ENCODE measurements around the gene AKAP13.

AKAP13 gene

DNA sequence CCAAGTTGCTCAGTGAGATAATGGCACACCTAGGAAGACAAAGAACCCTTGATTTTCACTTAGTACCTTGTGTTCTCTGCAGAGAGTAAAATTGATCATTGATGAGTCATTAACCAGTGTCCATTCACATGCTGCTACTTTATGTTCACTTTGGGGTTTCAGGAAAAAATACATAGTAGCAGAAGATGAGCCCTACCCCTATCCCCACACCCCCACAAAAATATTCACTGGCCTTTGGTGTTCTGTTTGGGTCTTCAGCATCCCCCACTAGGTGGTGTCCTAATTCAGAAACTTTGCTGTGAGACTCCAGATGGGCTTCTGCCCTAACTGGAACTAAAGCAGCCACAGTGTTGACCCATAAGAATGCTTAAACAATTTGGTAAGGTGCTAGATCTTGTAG, 235.5 kb downstream of the AKAP13 start:
- Histone ChIP-seq H3K9me3 (ENCODE audit: control insufficient read depth, insufficient read depth, low read depth, low read length) (no peaks in the 10 kb centered on the region), H3K36me3 (ENCODE audit: control insufficient read depth in 2 of 2, insufficient read depth in 1 of 2, low read length in 2 of 2) (no peaks in the 10 kb centered on the region), H3K27ac (ENCODE audit: extremely low read depth, low read depth, low read length) (no peak overlapping the region), H3K4me3 (ENCODE audit: low read depth, low read length) (no peak overlapping the region), H3K4me1 (ENCODE audit: control insufficient read depth, insufficient read depth, low read length) (peaks cover 30% of the 10 kb centered on the region)
- ChIA-PET CTCF (interaction anchor here (0.6 to 1.1 kb wide), 7 partner anchors 8 to 677 kb away, joined by 3 to 6 read pairs (median 4); no protein-coding TSS in a partner anchor), POLR2A (no interaction called here)
- TF ChIP-seq ZSCAN16 (tag by site-specific recombination; IDR thresholded peaks at IDR 0.05) (no peak), ZNF501 (tag by site-specific recombination; IDR thresholded peaks at IDR 0.05) (no peak), ZNF654 (tag by site-specific recombination; IDR thresholded peaks at IDR 0.05; ENCODE audit: low read depth) (peak; percentile 31), ZNF214 (tag by site-specific recombination; IDR thresholded peaks at IDR 0.05; ENCODE audit: borderline replicate concordance) (no peak)
- TF ChIP-seq, protein P1, sequence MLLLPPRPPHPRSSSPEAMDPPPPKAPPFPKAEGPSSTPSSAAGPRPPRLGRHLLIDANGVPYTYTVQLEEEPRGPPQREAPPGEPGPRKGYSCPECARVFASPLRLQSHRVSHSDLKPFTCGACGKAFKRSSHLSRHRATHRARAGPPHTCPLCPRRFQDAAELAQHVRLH (tag by site-specific recombination; IDR thresholded peaks at IDR 0.05), result no peak

DNA sequence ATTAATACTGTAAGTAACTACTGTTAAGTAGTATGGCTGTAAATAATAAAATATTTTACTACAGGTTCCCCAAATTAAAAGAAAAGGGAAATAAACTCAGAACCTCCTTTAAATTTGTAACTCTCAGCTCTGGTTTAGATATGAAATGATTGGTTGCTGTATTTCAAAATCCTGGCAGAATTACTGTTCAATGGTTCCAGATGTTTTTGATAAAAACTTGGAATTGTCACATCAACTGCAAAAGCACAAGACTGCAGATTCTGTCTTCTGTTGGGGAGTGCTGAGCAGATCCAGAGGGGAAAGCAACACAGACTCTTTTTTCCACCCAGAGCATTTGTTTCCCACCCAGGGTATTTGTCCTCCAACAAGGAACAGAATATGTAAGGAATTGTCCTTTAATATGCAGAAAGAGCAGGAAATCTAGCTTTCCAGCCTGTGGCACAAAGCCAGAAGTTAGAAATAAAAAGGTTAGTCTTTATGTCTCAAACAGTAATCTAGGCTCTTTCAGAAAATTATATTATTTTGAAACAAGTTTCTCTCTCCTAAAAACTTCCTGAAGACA, 236.2 kb downstream of the AKAP13 start:
- Histone ChIP-seq H3K27ac (ENCODE audit: extremely low read depth, low read depth, low read length) (no peak overlapping the region), H3K4me3 (ENCODE audit: low read depth, low read length) (no peak overlapping the region), H3K36me3 (ENCODE audit: control insufficient read depth in 2 of 2, insufficient read depth in 1 of 2, low read length in 2 of 2) (no peaks in the 10 kb centered on the region), H3K4me1 (ENCODE audit: control insufficient read depth, insufficient read depth, low read length) (peaks cover 32% of the 10 kb centered on the region), H3K9me3 (ENCODE audit: control insufficient read depth, insufficient read depth, low read depth, low read length) (no peaks in the 10 kb centered on the region)
- TF ChIP-seq ZNF423 (tag by site-specific recombination; IDR thresholded peaks at IDR 0.05) (no peak), GLIS1 (tag by site-specific recombination; IDR thresholded peaks at IDR 0.05) (no peak), ZNF654 (tag by site-specific recombination; IDR thresholded peaks at IDR 0.05; ENCODE audit: low read depth) (no peak), ZNF530 (tag by site-specific recombination; IDR thresholded peaks at IDR 0.05; ENCODE audit: low read depth) (no peak), ZNF677 (tag by site-specific recombination; IDR thresholded peaks at IDR 0.05) (no peak)
- TF ChIP-seq, protein P2, sequence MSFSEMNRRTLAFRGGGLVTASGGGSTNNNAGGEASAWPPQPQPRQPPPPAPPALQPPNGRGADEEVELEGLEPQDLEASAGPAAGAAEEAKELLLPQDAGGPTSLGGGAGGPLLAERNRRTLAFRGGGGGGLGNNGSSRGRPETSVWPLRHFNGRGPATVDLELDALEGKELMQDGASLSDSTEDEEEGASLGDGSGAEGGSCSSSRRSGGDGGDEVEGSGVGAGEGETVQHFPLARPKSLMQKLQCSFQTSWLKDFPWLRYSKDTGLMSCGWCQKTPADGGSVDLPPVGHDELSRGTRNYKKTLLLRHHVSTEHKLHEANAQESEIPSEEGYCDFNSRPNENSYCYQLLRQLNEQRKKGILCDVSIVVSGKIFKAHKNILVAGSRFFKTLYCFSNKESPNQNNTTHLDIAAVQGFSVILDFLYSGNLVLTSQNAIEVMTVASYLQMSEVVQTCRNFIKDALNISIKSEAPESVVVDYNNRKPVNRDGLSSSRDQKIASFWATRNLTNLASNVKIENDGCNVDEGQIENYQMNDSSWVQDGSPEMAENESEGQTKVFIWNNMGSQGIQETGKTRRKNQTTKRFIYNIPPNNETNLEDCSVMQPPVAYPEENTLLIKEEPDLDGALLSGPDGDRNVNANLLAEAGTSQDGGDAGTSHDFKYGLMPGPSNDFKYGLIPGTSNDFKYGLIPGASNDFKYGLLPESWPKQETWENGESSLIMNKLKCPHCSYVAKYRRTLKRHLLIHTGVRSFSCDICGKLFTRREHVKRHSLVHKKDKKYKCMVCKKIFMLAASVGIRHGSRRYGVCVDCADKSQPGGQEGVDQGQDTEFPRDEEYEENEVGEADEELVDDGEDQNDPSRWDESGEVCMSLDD (tag by site-specific recombination; IDR thresholded peaks at IDR 0.05), result no peak
- CTCF ChIA-PET, result interaction anchor here (0.6 to 1.1 kb wide), 8 partner anchors 8 to 678 kb away, joined by 3 to 6 read pairs (median 4); no protein-coding TSS in a partner anchor
- POLR2A ChIA-PET, result no interaction called here

DNA sequence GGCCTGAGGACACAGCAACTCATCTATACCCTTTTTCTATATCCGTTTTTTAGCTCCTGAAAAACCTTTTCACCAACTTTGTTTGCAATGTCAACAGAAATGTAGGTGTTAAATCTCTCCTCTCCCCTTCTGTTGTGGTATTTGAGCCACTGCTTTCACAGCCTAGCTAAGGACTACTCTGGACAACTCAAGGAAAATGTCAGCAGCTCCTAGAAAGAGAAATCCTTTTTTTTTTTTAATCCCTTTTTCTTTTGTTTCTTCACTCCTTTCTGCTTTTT, 237.8 kb downstream of the AKAP13 start:
- TF ChIP-seq ZNF521 (tag by site-specific recombination; IDR thresholded peaks at IDR 0.05) (no peak), ZNF544 (tag by site-specific recombination; IDR thresholded peaks at IDR 0.05) (no peak)
- TF ChIP-seq, protein P3, sequence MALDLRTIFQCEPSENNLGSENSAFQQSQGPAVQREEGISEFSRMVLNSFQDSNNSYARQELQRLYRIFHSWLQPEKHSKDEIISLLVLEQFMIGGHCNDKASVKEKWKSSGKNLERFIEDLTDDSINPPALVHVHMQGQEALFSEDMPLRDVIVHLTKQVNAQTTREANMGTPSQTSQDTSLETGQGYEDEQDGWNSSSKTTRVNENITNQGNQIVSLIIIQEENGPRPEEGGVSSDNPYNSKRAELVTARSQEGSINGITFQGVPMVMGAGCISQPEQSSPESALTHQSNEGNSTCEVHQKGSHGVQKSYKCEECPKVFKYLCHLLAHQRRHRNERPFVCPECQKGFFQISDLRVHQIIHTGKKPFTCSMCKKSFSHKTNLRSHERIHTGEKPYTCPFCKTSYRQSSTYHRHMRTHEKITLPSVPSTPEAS (tag by site-specific recombination; IDR thresholded peaks at IDR 0.05), result no peak
- ChIA-PET CTCF (interaction anchor here (1.0 to 1.4 kb wide), 3 partner anchors 10 to 112 kb away, joined by 5 read pairs; no protein-coding TSS in a partner anchor), POLR2A (no interaction called here)
- H3K27ac ChIP-seq (ENCODE audit: extremely low read depth, low read depth, low read length), result no peak overlapping the region
- H3K36me3 ChIP-seq (ENCODE audit: control insufficient read depth in 2 of 2, insufficient read depth in 1 of 2, low read length in 2 of 2), result no peaks in the 10 kb centered on the region
- no peaks in the 10 kb centered on the region for H3K9me3 ChIP-seq (ENCODE audit: control insufficient read depth, insufficient read depth, low read depth, low read length)
- H3K4me1 ChIP-seq (ENCODE audit: control insufficient read depth, insufficient read depth, low read length), result peaks cover 32% of the 10 kb centered on the region
- H3K4me3 ChIP-seq (ENCODE audit: low read depth, low read length), result no peak overlapping the region

DNA sequence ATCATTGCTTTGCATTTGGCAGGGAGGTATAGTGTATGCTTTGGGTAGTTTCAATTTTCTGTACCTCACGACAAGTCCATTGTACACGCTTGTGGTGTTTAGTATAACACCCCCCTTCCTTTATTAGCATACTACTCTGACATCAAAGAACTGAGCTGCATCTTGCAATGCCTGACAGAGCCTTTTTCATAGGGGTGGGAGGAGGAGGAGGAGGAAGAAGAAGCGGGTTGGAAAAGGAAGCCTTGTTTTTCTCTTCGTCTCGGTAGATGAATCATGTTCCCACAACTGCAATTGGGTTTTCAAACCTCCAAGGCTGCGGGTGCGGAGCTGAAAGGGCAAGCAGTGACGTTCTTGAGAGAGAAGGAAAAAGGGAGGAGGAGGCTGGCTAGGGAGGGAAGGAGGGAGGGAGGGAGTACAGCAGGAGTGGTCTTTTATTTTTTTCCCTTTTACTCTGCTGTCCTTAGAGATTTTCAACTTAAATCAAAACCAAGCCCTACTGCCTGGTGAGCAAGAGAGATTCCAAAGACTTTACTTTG, 238.6 kb downstream of the AKAP13 start:
- POLR2A ChIA-PET, result interaction anchor here (0.6 kb wide), 1 partner anchor 152 kb away, joined by 4 read pairs; no protein-coding TSS in a partner anchor
- H3K9me3 ChIP-seq (ENCODE audit: control insufficient read depth, insufficient read depth, low read depth, low read length), result no peaks in the 10 kb centered on the region
- H3K4me3 ChIP-seq (ENCODE audit: low read depth, low read length), result peak overlapping the region; percentile 37
- H3K36me3 ChIP-seq (ENCODE audit: control insufficient read depth in 2 of 2, insufficient read depth in 1 of 2, low read length in 2 of 2), result no peaks in the 10 kb centered on the region
- no peak overlapping the region for H3K27ac ChIP-seq (ENCODE audit: extremely low read depth, low read depth, low read length)
- peaks cover 30% of the 10 kb centered on the region for H3K4me1 ChIP-seq (ENCODE audit: control insufficient read depth, insufficient read depth, low read length)
- CTCF ChIA-PET, result interaction anchor here (0.6 to 1.4 kb wide), 4 partner anchors 9 to 202 kb away, joined by 4 to 5 read pairs (median 5); no protein-coding TSS in a partner anchor
- TF ChIP-seq ZNF239 (tag by site-specific recombination; IDR thresholded peaks at IDR 0.05) (no peak), ZNF670 (tag by site-specific recombination; IDR thresholded peaks at IDR 0.05; ENCODE audit: low read depth) (no peak), ZNF248 (tag by site-specific recombination; IDR thresholded peaks at IDR 0.05) (no peak), ZBTB17 (tag by site-specific recombination; IDR thresholded peaks at IDR 0.05) (peak; percentile 86), EGR2 (tag by site-specific recombination; IDR thresholded peaks at IDR 0.05; ENCODE audit: low read depth) (0 out of 2 replicates have a peak, but pooled peaks have one; percentile 12), KLF7 (tag by site-specific recombination; IDR thresholded peaks at IDR 0.05; ENCODE audit: borderline replicate concordance) (no peak), ZNF600 (tag by site-specific recombination; IDR thresholded peaks at IDR 0.05) (0 out of 2 replicates have a peak, but pooled peaks have one; percentile 60), SALL2 (tag by site-specific recombination; IDR thresholded peaks at IDR 0.05; ENCODE audit: borderline replicate concordance) (no peak), KLF1 (tag by site-specific recombination; IDR thresholded peaks at IDR 0.05) (no peak), ZNF132 (tag by site-specific recombination; IDR thresholded peaks at IDR 0.05; ENCODE audit: borderline replicate concordance) (no peak), ZNF335 (tag by site-specific recombination; conservative IDR thresholded peaks at IDR 0.05) (0 out of 2 replicates have a peak, but pooled peaks have one; percentile 10), KLF10 (tag by site-specific recombination; IDR thresholded peaks at IDR 0.05) (no peak)

Measured in HEK293 (cell line).